ENCODE data around the gene NPAS1. TPM values are rescaled to one million over a fixed set of nuclear protein-coding genes. Genes with fewer than 3 reads are reported as not detected.

NPAS1 gene
- total and polyA plus RNA-seq, 2 of the 13 experiments (the other 11 are each of a cell fraction or from before 2014, with no cell fraction given), result 0.35 to 2.9 TPM

- TF ChIP-seq PBX2 (CRISPR knock-in tag; IDR thresholded peaks at IDR 0.05) (peak; percentile 47; the same call in 1 of the 2 replicates), NR2F2 (IDR thresholded peaks at IDR 0.05; ENCODE audit: borderline replicate concordance, low read depth) (no peak), KLF13 (CRISPR knock-in tag; IDR thresholded peaks at IDR 0.05) (no peak), ZNF83 (CRISPR knock-in tag; IDR thresholded peaks at IDR 0.05; ENCODE audit: borderline replicate concordance) (no peak), ZNF124 (CRISPR knock-in tag; IDR thresholded peaks at IDR 0.05) (no peak), RAD51 (IDR thresholded peaks at IDR 0.05; ENCODE audit: borderline replicate concordance) (no peak), MAFK (conservative IDR thresholded peaks at IDR 0.05 in 1 of 2, IDR thresholded peaks at IDR 0.05 in 1 of 2; ENCODE audit: low read length in 2 of 2) (no peak), PAF1 (CRISPR knock-in tag; IDR thresholded peaks at IDR 0.05) (no peak), E2F1 (CRISPR knock-in tag; IDR thresholded peaks at IDR 0.05) (no peak), ZNF839 (CRISPR knock-in tag; IDR thresholded peaks at IDR 0.05; ENCODE audit: borderline replicate concordance) (no peak), ZNF3 (CRISPR knock-in tag; IDR thresholded peaks at IDR 0.05) (no peak), NCOA5 (CRISPR knock-in tag; IDR thresholded peaks at IDR 0.05) (no peak), SMAD9 (CRISPR knock-in tag; IDR thresholded peaks at IDR 0.05) (no peak), CEBPB (IDR thresholded peaks at IDR 0.05; ENCODE audit: borderline replicate concordance, low read depth, low read length) (peak; percentile 68; the same call in 1 of the 2 replicates), POLR2AphosphoS5 (IDR thresholded peaks at IDR 0.05; ENCODE audit: low read depth, low read length) (peak; percentile 86), ZSCAN29 (CRISPR knock-in tag; conservative IDR thresholded peaks at IDR 0.05) (no peak)
- TF ChIP-seq, protein P1, sequence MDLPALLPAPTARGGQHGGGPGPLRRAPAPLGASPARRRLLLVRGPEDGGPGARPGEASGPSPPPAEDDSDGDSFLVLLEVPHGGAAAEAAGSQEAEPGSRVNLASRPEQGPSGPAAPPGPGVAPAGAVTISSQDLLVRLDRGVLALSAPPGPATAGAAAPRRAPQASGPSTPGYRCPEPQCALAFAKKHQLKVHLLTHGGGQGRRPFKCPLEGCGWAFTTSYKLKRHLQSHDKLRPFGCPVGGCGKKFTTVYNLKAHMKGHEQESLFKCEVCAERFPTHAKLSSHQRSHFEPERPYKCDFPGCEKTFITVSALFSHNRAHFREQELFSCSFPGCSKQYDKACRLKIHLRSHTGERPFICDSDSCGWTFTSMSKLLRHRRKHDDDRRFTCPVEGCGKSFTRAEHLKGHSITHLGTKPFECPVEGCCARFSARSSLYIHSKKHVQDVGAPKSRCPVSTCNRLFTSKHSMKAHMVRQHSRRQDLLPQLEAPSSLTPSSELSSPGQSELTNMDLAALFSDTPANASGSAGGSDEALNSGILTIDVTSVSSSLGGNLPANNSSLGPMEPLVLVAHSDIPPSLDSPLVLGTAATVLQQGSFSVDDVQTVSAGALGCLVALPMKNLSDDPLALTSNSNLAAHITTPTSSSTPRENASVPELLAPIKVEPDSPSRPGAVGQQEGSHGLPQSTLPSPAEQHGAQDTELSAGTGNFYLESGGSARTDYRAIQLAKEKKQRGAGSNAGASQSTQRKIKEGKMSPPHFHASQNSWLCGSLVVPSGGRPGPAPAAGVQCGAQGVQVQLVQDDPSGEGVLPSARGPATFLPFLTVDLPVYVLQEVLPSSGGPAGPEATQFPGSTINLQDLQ (CRISPR knock-in tag; IDR thresholded peaks at IDR 0.05), result peak; percentile 71; the same call in 1 of the 2 replicates
- TF ChIP-seq, protein P2, sequence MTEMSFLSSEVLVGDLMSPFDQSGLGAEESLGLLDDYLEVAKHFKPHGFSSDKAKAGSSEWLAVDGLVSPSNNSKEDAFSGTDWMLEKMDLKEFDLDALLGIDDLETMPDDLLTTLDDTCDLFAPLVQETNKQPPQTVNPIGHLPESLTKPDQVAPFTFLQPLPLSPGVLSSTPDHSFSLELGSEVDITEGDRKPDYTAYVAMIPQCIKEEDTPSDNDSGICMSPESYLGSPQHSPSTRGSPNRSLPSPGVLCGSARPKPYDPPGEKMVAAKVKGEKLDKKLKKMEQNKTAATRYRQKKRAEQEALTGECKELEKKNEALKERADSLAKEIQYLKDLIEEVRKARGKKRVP (CRISPR knock-in tag; IDR thresholded peaks at IDR 0.05), result no peak
- TF ChIP-seq, protein P3, sequence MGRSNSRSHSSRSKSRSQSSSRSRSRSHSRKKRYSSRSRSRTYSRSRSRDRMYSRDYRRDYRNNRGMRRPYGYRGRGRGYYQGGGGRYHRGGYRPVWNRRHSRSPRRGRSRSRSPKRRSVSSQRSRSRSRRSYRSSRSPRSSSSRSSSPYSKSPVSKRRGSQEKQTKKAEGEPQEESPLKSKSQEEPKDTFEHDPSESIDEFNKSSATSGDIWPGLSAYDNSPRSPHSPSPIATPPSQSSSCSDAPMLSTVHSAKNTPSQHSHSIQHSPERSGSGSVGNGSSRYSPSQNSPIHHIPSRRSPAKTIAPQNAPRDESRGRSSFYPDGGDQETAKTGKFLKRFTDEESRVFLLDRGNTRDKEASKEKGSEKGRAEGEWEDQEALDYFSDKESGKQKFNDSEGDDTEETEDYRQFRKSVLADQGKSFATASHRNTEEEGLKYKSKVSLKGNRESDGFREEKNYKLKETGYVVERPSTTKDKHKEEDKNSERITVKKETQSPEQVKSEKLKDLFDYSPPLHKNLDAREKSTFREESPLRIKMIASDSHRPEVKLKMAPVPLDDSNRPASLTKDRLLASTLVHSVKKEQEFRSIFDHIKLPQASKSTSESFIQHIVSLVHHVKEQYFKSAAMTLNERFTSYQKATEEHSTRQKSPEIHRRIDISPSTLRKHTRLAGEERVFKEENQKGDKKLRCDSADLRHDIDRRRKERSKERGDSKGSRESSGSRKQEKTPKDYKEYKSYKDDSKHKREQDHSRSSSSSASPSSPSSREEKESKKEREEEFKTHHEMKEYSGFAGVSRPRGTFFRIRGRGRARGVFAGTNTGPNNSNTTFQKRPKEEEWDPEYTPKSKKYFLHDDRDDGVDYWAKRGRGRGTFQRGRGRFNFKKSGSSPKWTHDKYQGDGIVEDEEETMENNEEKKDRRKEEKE (IDR thresholded peaks at IDR 0.05), result no peak
- TF ChIP-seq, protein P4, sequence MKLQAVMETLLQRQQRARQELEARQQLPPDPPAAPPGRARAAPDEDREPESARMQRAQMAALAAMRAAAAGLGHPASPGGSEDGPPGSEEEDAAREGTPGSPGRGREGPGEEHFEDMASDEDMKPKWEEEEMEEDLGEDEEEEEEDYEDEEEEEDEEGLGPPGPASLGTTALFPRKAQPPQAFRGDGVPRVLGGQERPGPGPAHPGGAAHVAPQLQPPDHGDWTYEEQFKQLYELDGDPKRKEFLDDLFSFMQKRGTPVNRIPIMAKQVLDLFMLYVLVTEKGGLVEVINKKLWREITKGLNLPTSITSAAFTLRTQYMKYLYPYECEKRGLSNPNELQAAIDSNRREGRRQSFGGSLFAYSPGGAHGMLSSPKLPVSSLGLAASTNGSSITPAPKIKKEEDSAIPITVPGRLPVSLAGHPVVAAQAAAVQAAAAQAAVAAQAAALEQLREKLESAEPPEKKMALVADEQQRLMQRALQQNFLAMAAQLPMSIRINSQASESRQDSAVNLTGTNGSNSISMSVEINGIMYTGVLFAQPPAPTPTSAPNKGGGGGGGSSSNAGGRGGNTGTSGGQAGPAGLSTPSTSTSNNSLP (IDR thresholded peaks at IDR 0.05; ENCODE audit: low read depth, low read length), result no peak
Observed at GRCh38 chr19:47047763-47048405, 28.2 kb downstream of the NPAS1 start (continued).
